Endothelial cell of umbilical vein (primary cell): ENCODE data around the gene L3MBTL4. TPM values are rescaled to one million over a fixed set of nuclear protein-coding genes. Genes with fewer than 3 reads are reported as not detected.

Experiments
- BruUV-seq: library from RNA; stranded (reverse); fragments of 400-500 nt; replicated peaks from 2 replicates; lab custom pipeline; 2021; lab: Mats Ljungman, UMichigan
- CTCF ChIA-PET: fragments of 300-600, 350-600 bp; sonication (Branson Sonifier 250); formaldehyde crosslinking; loops from one replicate; lab custom pipeline; 2021; ENCODE audit warnings: antibody characterized with exemption, inconsistent platforms; lab: Charles Lee
- POLR2A ChIA-PET: fragments of 300-600, 350-600 bp; sonication (Branson Sonifier 250); formaldehyde crosslinking; loops from one replicate; lab custom pipeline; 2021; ENCODE audit warnings: antibody characterized with exemption, inconsistent platforms; lab: Charles Lee
- DNase-seq: peaks from one replicate; pipeline ENCODE4 v3.0.0-alpha.2; 2011; ENCODE audit warnings: low read depth, low spot score
- FAIRE-seq: peaks from 2 replicates; lab custom pipeline; 2011; peaks lifted over from hg19 to GRCh38; lab: Jason Lieb, UNC
- H2AFZ ChIP-seq: 2 replicates; pipeline ENCODE4 v1.6.0; 2012; ENCODE audit warnings: low read depth, low read length, control low read depth, inconsistent platforms
- H3K27ac ChIP-seq: 2 replicates; pipeline ENCODE4 v1.5.1; 2011; ENCODE audit warnings: low read depth, mild to moderate bottlenecking, control low read depth, low read length, moderate library complexity; ENCODE audit not compliant: insufficient read depth
- H3K27me3 ChIP-seq, 2 experiments: 2 replicates each; pipeline versions ENCODE4 v1.6.0 to v1.6.1; 2011; ENCODE audit warnings: low read length in 2 of 2, mixed read lengths in 1 of 2; ENCODE audit not compliant: control insufficient read depth in 2 of 2, insufficient read depth in 2 of 2
- H3K36me3 ChIP-seq, 2 experiments: 2 replicates in 1 of 2; 3 replicates in 1 of 2; pipeline ENCODE4 v1.5.1; 2011; ENCODE audit warnings: low read length in 2 of 2, mild to moderate bottlenecking in 1 of 2, moderate library complexity in 1 of 2; ENCODE audit not compliant: control insufficient read depth in 2 of 2, insufficient read depth in 2 of 2; ENCODE audit errors: extremely low read depth in 1 of 2
- H3K4me1 ChIP-seq: 3 replicates; pipeline ENCODE4 v1.5.1; 2011; ENCODE audit warnings: mild to moderate bottlenecking, low read length; ENCODE audit not compliant: control insufficient read depth, insufficient read depth; ENCODE audit errors: extremely low read depth
- H3K4me2 ChIP-seq: 2 replicates; pipeline ENCODE4 v1.6.1; 2011; ENCODE audit warnings: low read length, control low read depth, mixed read lengths; ENCODE audit not compliant: insufficient read depth
- H3K4me3 ChIP-seq, 3 experiments: fragments of 200-600 bp in 1 of 3; sonication (generic), shearing (Covaris generic) in 1 of 3; replicated peaks in 1 of 3; 2 replicates each; pipeline ENCODE4 v1.5.1; 2011 to 2016; ENCODE audit warnings: control low read depth in 3 of 3, low read length in 3 of 3, mild to moderate bottlenecking in 2 of 3, inconsistent platforms in 1 of 3, low read depth in 1 of 3, moderate library complexity in 1 of 3; ENCODE audit not compliant: insufficient read depth in 1 of 3
- H3K79me2 ChIP-seq: 2 replicates; pipeline ENCODE4 v1.6.0; 2012; ENCODE audit warnings: low read length, inconsistent platforms; ENCODE audit not compliant: control insufficient read depth, insufficient read depth
- H3K9ac ChIP-seq: replicated peaks from 2 replicates; pipeline ENCODE3; 2011; ENCODE audit warnings: low read length, control low read depth; ENCODE audit not compliant: insufficient read depth; ENCODE audit errors: extremely low read depth
- H3K9me1 ChIP-seq: replicated peaks from 3 replicates; pipeline ENCODE4 v1.6.0; 2011; ENCODE audit warnings: mild to moderate bottlenecking, low read length; ENCODE audit not compliant: control insufficient read depth, insufficient read depth; ENCODE audit errors: extremely low read depth
- H3K9me3 ChIP-seq: replicated peaks from 2 replicates; pipeline ENCODE4 v1.5.1; 2012; ENCODE audit warnings: low read length, inconsistent platforms; ENCODE audit not compliant: control insufficient read depth, insufficient read depth
- H4K20me1 ChIP-seq: replicated peaks from 2 replicates; pipeline ENCODE3; 2011; ENCODE audit warnings: mild to moderate bottlenecking, low read length; ENCODE audit not compliant: control insufficient read depth, insufficient read depth; ENCODE audit errors: extremely low read depth
- CTCF ChIP-seq, 2 donors: IDR thresholded peaks; 1 replicate in 1 of 2; 2 replicates in 1 of 2; pipeline ENCODE4 v1.5.1; 2011; ENCODE audit warnings: low read length in 2 of 2, mild to moderate bottlenecking in 2 of 2, moderate library complexity in 2 of 2, control low read depth in 1 of 2, inconsistent platforms in 1 of 2, low read depth in 1 of 2; ENCODE audit not compliant: insufficient read depth in 1 of 2; ENCODE audit errors: extremely low read depth in 1 of 2
- EZH2 ChIP-seq: IDR thresholded peaks from 2 replicates; pipeline ENCODE4 v1.6.1; 2012; ENCODE audit warnings: borderline replicate concordance, low read depth, mild to moderate bottlenecking, moderate library complexity, low read length, inconsistent platforms; ENCODE audit not compliant: severe bottlenecking
- FOS ChIP-seq: IDR thresholded peaks from 2 replicates; pipeline ENCODE4 v1.6.1; 2011; ENCODE audit warnings: mild to moderate bottlenecking, low read length, moderate library complexity, borderline replicate concordance; ENCODE audit not compliant: insufficient read depth
- GATA2 ChIP-seq: IDR thresholded peaks from 2 replicates; pipeline ENCODE4 v1.7.0; 2011; ENCODE audit warnings: low read depth, mild to moderate bottlenecking, moderate library complexity, mixed read lengths, low read length; ENCODE audit not compliant: insufficient read length, insufficient read depth
- JUN ChIP-seq: IDR thresholded peaks from 2 replicates; pipeline ENCODE4 v1.6.1; 2011; ENCODE audit warnings: borderline replicate concordance, low read depth; ENCODE audit not compliant: insufficient read length, insufficient read depth
- MAX ChIP-seq: IDR thresholded peaks from 2 replicates; pipeline ENCODE4 v1.6.1; 2011; ENCODE audit not compliant: insufficient read depth, insufficient read length
- MYC ChIP-seq: IDR thresholded peaks from one replicate; pipeline ENCODE4 v1.6.1; 2011; ENCODE audit warnings: mild to moderate bottlenecking, low read depth, low read length
- POLR2A ChIP-seq: IDR thresholded peaks from 2 replicates; pipeline ENCODE4 v1.6.1; 2012; ENCODE audit warnings: low read depth, mild to moderate bottlenecking, control low read depth, low read length
- POLR2AphosphoS5 ChIP-seq: IDR thresholded peaks from 2 replicates; pipeline ENCODE4 v1.6.1; 2012; ENCODE audit warnings: low read depth, mild to moderate bottlenecking, control low read depth, low read length, moderate library complexity; ENCODE audit not compliant: insufficient read depth
- dilution Hi-C: fragments of 300-500 bp; cut with MboI; formaldehyde crosslinking; loops from one replicate; pipeline ENCODE4 v1.15.0; 2019; ENCODE audit warnings: low sequenced_read_pairs; ENCODE audit not compliant: extremely low pct_ligation_motif_present
- intact Hi-C: fragments of 100-400 bp; cut with micrococcal nuclease; formaldehyde crosslinking; loops from one replicate; pipeline ENCODE4 v1.10.0; 2022
- polyA plus RNA-seq, 4 experiments: library from polyadenylated mRNA; depleted of rRNA in 3 of 4; stranded (reverse) in 3 of 4; unstranded in 1 of 4; fragments of >200 nt; gene quantifications; 2 replicates each; pipeline versions ENCODE4 v1.2.1 to v1.2.3, GENCODE V29; 2011 to 2012; ENCODE audit warnings: missing spikeins in 1 of 4
- total RNA-seq: library from RNA; stranded (reverse); gene quantifications from 2 replicates; pipeline ENCODE4 v1.2.3, GENCODE V29; 2021

The L3MBTL4 gene
- total and polyA plus RNA-seq, 2 donors (not counting 3 experiments of a cell fraction or from before 2014, with no cell fraction given): 0.80 TPM; not detected in 1

- Histone ChIP-seq H4K20me1 (no peaks in the 10 kb centered on the region), H3K27me3 (no peaks in the 10 kb centered on the region), H3K4me2 (no peak overlapping the region), H3K4me1 (no peaks in the 10 kb centered on the region), H3K79me2 (no peaks in the 10 kb centered on the region), H3K27ac (no peak overlapping the region), H3K4me3 (no peak overlapping the region), H3K36me3 (no peaks in the 10 kb centered on the region), H2AFZ (no peak overlapping the region), H3K9me1 (no peaks in the 10 kb centered on the region), H3K9me3 (no peaks in the 10 kb centered on the region), H3K9ac (no peak overlapping the region)
- POLR2A ChIA-PET: no interaction called here
- no peak for TF ChIP-seq POLR2A
- TF ChIP-seq POLR2AphosphoS5: no peak
- TF ChIP-seq JUN: no peak
- TF ChIP-seq MYC: no peak
- no peak for TF ChIP-seq MAX
- TF ChIP-seq GATA2: no peak
- TF ChIP-seq EZH2: no peak
- no peak for TF ChIP-seq FOS
- TF ChIP-seq CTCF (IDR thresholded peaks at IDR 0.05; ENCODE audit: extremely low read depth in 1 of 2, insufficient read depth in 1 of 2, low read depth in 1 of 2, low read length in 2 of 2): no peak
- DNase-seq: no peak
- intact Hi-C loops (no loop called here), dilution Hi-C loops (no loop called here)
- BruUV-seq: no TSS peak
- no peak for FAIRE-seq
- CTCF ChIA-PET: no interaction called here
These were observed 9.3 kb downstream of the L3MBTL4 start for GRCh38 chr18:6405237-6406074.
